Neural crest cell (in vitro differentiated cells): ENCODE data around the gene KCNQ1OT1. TPM values are rescaled to one million over a fixed set of nuclear protein-coding genes. Genes with fewer than 3 reads are reported as not detected.

Experiments
- DNase-seq: peaks from one replicate; pipeline ENCODE4 v3.0.0; 2021; ENCODE audit warnings: low read depth, mixed read lengths, low spot score
- H3K27ac Mint-ChIP-seq: one replicate; pipeline ENCODE4 v1.8.0; 2021; ENCODE audit warnings: mild to moderate bottlenecking, mixed read lengths; ENCODE audit not compliant: unreplicated experiment
- H3K27me3 Mint-ChIP-seq: 2 replicates; pipeline ENCODE4 v1.8.0; 2021; ENCODE audit warnings: low read depth, mild to moderate bottlenecking, mixed read lengths
- H3K36me3 Mint-ChIP-seq: 2 replicates; pipeline ENCODE4 v1.8.0; 2021; ENCODE audit warnings: low read depth, mild to moderate bottlenecking, mixed read lengths
- H3K4me1 Mint-ChIP-seq: 2 replicates; pipeline ENCODE4 v1.8.0; 2021; ENCODE audit warnings: mixed read lengths
- H3K4me3 Mint-ChIP-seq: one replicate; pipeline ENCODE4 v1.8.0; 2021; ENCODE audit warnings: mild to moderate bottlenecking, mixed read lengths
- H3K9me3 Mint-ChIP-seq: 2 replicates; pipeline ENCODE4 v1.8.0; 2021; ENCODE audit warnings: mixed read lengths
- total RNA-seq: library from RNA; stranded (reverse); gene quantifications from 2 replicates; pipeline ENCODE4 v1.2.1, GENCODE V29; 2021
- TF ChIP-seq, protein P1 (sequence below): fragments of 200-600 bp; sonication (generic); conservative IDR thresholded peaks from 2 replicates; pipeline ENCODE4 v1.5.0; 2021; ENCODE audit warnings: antibody characterized with exemption, mild to moderate bottlenecking

Gene KCNQ1OT1
- total RNA-seq, 1 donor from 2014 or later = 2.3 TPM

DNA sequence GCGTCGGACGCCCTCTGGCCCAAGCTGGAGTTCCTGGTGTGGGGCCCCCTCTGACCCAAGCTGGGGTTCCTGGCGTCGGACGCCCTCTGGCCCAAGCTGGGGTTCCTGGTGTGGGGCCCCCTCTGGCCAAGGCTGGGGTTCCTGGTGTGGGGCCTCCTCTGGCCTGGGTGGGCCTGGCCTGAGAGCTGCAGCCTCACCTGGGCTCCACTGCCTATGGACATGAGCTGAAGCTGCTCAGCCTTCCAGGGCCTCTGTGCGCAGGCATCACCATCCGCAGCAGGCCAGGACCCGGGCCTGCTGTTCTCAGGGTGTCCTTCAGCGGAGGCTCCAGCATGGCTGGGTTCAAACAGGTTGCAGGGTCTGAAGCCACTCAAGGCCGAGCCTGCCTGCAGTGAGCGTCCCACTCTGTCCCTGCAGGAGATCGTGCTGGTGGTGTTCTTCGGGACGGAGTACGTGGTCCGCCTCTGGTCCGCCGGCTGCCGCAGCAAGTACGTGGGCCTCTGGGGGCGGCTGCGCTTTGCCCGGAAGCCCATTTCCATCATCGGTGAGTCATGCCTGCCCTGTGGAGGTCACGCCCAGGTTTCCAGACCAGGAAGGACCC is 129.5 kb downstream of the KCNQ1OT1 start:
- Mint-ChIP-seq H3K27me3 (no peaks in the 10 kb centered on the region), H3K9me3 (no peaks in the 10 kb centered on the region)

GRCh38 chr11:2569731-2570210 is 130.0 kb downstream of the KCNQ1OT1 start:
- Mint-ChIP-seq H3K36me3 (no peaks in the 10 kb centered on the region), H3K27me3 (no peaks in the 10 kb centered on the region), H3K27ac (no peak overlapping the region), H3K9me3 (no peaks in the 10 kb centered on the region), H3K4me3 (no peak overlapping the region), H3K4me1 (no peaks in the 10 kb centered on the region)
- DNase-seq = no peak
- TF ChIP-seq, protein P1, sequence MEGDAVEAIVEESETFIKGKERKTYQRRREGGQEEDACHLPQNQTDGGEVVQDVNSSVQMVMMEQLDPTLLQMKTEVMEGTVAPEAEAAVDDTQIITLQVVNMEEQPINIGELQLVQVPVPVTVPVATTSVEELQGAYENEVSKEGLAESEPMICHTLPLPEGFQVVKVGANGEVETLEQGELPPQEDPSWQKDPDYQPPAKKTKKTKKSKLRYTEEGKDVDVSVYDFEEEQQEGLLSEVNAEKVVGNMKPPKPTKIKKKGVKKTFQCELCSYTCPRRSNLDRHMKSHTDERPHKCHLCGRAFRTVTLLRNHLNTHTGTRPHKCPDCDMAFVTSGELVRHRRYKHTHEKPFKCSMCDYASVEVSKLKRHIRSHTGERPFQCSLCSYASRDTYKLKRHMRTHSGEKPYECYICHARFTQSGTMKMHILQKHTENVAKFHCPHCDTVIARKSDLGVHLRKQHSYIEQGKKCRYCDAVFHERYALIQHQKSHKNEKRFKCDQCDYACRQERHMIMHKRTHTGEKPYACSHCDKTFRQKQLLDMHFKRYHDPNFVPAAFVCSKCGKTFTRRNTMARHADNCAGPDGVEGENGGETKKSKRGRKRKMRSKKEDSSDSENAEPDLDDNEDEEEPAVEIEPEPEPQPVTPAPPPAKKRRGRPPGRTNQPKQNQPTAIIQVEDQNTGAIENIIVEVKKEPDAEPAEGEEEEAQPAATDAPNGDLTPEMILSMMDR = no peak

More for the DNA sequence above, 129.5 kb downstream of the KCNQ1OT1 start:
- DNase-seq = no peak
- TF ChIP-seq, protein P1 = no peak
- Mint-ChIP-seq H3K4me1 (no peaks in the 10 kb centered on the region), H3K4me3 (no peak overlapping the region), H3K36me3 (no peaks in the 10 kb centered on the region), H3K27ac (no peak overlapping the region)

- no peaks in the 10 kb centered on the region for H3K9me3 Mint-ChIP-seq
- no peak for DNase-seq
- peak overlapping the region; percentile 52 for H3K27ac Mint-ChIP-seq
- no peaks in the 10 kb centered on the region for H3K36me3 Mint-ChIP-seq
- H3K4me1 Mint-ChIP-seq = no peaks in the 10 kb centered on the region
- H3K4me3 Mint-ChIP-seq = no peak overlapping the region
- TF ChIP-seq, protein P1 = no peak
- H3K27me3 Mint-ChIP-seq = no peaks in the 10 kb centered on the region
Measured at GRCh38 chr11:2569321-2569721, 130.5 kb downstream of the KCNQ1OT1 start.

DNA sequence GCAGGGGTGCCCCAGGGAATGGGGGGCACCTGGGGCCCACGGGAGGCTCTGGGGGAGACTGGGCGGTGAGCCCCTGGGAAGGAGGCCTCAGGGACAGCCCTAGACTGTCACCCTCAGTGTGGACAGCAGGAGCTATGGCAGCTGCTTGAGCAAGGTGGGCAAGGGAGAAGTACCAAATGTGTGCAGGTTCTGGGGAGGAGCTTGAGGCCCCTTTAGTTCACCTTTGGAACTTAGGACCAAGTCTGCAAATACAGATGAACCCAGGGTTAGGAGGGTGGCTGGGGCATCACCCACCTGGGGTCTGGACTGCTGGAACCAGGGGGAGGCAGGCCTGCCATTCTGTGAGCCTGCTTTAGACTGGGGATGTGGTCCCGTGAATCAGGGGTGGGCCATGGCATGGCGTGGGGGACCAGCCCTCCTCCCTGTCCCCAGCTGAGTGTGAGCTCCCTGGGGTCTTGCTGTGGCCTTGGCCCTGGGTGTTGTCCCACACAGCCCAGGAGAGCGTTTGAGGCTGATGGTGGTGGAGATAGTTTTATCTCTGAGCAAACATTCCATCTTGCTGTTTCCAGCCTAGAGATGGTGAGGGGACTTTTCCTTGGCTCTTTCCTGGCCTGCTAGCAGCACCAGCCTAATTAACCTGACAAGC is 132.6 kb downstream of the KCNQ1OT1 start:
- H3K9me3 Mint-ChIP-seq = no peaks in the 10 kb centered on the region
- peaks cover 13% of the 10 kb centered on the region for H3K4me1 Mint-ChIP-seq
- TF ChIP-seq, protein P1 = no peak
- no peak overlapping the region for H3K27ac Mint-ChIP-seq
- DNase-seq = no peak
- H3K36me3 Mint-ChIP-seq = no peaks in the 10 kb centered on the region
- no peak overlapping the region for H3K4me3 Mint-ChIP-seq
- H3K27me3 Mint-ChIP-seq = no peaks in the 10 kb centered on the region

DNA sequence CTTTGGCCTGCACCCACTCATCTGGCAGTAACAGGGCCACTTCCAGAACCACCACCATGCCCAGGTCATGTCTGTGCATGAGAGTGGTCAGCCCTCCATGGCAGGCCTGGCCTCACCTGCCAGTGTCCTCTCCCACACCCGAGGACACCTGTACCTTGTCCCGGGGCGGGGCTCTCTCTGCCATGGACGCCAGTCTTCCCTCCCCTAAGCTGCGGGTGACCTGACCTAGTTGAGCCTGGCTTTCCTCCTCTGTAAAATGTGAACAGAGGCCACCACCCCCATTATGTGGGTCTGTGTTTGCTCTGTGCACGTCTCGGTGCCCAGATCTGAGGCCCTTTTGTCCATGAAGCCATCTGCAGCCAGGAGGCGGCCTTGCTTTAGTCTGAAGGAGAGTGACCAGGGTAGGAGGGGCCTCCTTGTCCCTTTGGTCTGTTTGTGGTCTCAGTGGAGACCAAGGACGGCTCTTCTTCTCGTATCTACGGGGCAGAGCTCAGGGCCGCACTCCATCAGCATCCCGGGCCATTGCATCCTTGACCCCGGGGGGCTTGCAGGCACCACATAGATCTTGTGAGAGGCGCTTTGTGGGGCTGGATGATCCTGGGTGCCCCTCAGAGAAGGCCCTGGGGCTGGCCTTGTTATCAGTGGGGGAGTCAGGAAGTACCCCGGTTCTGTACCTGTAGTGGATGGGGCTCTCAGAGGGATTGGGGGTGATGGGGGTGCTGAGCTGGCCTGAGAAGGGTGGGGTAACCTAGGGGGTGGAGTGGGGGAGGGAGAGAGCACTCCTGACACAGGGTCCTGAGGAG is 133.4 kb downstream of the KCNQ1OT1 start:
- Mint-ChIP-seq H3K4me1 (peaks cover 13% of the 10 kb centered on the region), H3K36me3 (no peaks in the 10 kb centered on the region), H3K27me3 (no peaks in the 10 kb centered on the region), H3K9me3 (no peaks in the 10 kb centered on the region), H3K27ac (no peak overlapping the region), H3K4me3 (no peak overlapping the region)
- TF ChIP-seq, protein P1 = no peak
- no peak for DNase-seq
